Measurements from ENCODE around the gene FOXJ3.

Gene FOXJ3

DNA sequence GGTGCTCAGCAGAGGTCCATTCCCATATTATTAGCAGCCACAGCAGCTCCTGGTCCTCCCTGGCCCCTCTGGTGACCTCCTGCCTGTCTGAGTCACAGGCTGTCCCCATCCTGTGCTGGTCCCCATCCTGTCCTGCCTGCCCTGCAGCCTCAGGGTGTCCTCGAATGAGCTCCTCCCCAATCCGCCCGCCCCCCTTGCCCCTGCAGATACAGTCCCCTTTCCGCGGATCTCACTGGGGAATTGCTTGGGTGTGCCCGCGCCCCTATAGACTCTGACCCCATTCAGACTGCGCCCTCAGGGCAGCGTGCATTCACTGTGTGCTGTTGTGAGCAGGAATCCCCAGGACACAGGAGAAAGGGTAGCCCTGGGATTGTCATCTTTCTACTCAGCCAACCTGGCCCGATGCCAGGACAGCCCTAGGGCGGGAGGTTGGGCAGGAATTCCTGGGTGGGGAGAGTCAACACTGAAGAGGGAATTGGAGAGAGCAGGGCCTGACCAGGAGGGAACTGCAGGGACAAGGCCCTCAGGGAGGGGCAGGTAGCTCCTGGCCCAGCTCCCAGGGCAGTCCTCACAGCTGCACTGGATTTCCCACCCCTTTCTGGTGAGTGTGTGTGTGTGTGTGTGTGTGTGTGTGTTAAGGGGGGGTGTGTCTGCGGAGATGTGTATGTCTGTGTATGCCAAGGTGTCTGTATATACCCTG lies 169.4 kb downstream of the FOXJ3 start (continued):
- TF ChIP-seq ZNF394 (tag by site-specific recombination; IDR thresholded peaks at IDR 0.05; ENCODE audit: borderline replicate concordance) (no peak), PRDM1 (tag by site-specific recombination; IDR thresholded peaks at IDR 0.05) (0 out of 2 replicates have a peak, but pooled peaks have one; percentile 27), ZNF555 (tag by site-specific recombination; conservative IDR thresholded peaks at IDR 0.05) (no peak), ZBTB17 (tag by site-specific recombination; IDR thresholded peaks at IDR 0.05) (0 out of 2 replicates have a peak, but pooled peaks have one; percentile 42), ZNF792 (tag by site-specific recombination; IDR thresholded peaks at IDR 0.05) (0 out of 2 replicates have a peak, but pooled peaks have one; percentile 19), ZFHX2 (tag by site-specific recombination; conservative IDR thresholded peaks at IDR 0.05) (0 out of 2 replicates have a peak, but pooled peaks have one; percentile 14), MZF1 (tag by site-specific recombination; IDR thresholded peaks at IDR 0.05; ENCODE audit: borderline replicate concordance) (0 out of 2 replicates have a peak, but pooled peaks have one; percentile 38), OVOL3 (tag by site-specific recombination; IDR thresholded peaks at IDR 0.05) (no peak), ZNF585B (tag by site-specific recombination; IDR thresholded peaks at IDR 0.05) (no peak), ZBTB8A (tag by site-specific recombination; IDR thresholded peaks at IDR 0.05) (no peak), ZNF629 (tag by site-specific recombination; IDR thresholded peaks at IDR 0.05) (0 out of 2 replicates have a peak, but pooled peaks have one; percentile 28), SP7 (tag by site-specific recombination; IDR thresholded peaks at IDR 0.05) (peak; percentile 78; the same call in 1 of the 2 replicates), ZIC2 (tag by site-specific recombination; IDR thresholded peaks at IDR 0.05) (peak; percentile 80), KLF9 (tag by site-specific recombination; IDR thresholded peaks at IDR 0.05; ENCODE audit: low read depth) (peak; percentile 91), ZNF184 (tag by site-specific recombination; IDR thresholded peaks at IDR 0.05) (no peak), ZNF658 (tag by site-specific recombination; IDR thresholded peaks at IDR 0.05) (no peak), ZFP69B (tag by site-specific recombination; IDR thresholded peaks at IDR 0.05) (peak; percentile 53; the same call in 1 of the 2 replicates), ZNF10 (tag by site-specific recombination; IDR thresholded peaks at IDR 0.05) (no peak), ZNF561 (tag by site-specific recombination; IDR thresholded peaks at IDR 0.05; ENCODE audit: borderline replicate concordance) (0 out of 2 replicates have a peak, but pooled peaks have one; percentile 32)
- TF ChIP-seq, protein P1, sequence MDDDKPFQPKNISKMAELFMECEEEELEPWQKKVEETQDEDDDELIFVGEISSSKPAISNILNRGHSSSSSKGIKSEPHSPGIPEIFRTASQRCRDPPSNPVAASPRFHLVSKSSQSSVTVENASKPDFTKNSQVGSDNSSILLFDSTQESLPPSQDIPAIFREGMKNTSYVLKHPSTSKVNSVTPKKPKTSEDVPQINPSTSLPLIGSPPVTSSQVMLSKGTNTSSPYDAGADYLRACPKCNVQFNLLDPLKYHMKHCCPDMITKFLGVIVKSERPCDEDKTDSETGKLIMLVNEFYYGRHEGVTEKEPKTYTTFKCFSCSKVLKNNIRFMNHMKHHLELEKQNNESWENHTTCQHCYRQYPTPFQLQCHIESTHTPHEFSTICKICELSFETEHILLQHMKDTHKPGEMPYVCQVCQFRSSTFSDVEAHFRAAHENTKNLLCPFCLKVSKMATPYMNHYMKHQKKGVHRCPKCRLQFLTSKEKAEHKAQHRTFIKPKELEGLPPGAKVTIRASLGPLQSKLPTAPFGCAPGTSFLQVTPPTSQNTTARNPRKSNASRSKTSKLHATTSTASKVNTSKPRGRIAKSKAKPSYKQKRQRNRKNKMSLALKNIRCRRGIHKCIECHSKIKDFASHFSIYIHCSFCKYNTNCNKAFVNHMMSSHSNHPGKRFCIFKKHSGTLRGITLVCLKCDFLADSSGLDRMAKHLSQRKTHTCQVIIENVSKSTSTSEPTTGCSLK (tag by site-specific recombination; IDR thresholded peaks at IDR 0.05) = no peak
- TF ChIP-seq, protein P2, sequence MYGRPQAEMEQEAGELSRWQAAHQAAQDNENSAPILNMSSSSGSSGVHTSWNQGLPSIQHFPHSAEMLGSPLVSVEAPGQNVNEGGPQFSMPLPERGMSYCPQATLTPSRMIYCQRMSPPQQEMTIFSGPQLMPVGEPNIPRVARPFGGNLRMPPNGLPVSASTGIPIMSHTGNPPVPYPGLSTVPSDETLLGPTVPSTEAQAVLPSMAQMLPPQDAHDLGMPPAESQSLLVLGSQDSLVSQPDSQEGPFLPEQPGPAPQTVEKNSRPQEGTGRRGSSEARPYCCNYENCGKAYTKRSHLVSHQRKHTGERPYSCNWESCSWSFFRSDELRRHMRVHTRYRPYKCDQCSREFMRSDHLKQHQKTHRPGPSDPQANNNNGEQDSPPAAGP (tag by site-specific recombination; IDR thresholded peaks at IDR 0.05) = peak; percentile 99
- TF ChIP-seq, protein P3, sequence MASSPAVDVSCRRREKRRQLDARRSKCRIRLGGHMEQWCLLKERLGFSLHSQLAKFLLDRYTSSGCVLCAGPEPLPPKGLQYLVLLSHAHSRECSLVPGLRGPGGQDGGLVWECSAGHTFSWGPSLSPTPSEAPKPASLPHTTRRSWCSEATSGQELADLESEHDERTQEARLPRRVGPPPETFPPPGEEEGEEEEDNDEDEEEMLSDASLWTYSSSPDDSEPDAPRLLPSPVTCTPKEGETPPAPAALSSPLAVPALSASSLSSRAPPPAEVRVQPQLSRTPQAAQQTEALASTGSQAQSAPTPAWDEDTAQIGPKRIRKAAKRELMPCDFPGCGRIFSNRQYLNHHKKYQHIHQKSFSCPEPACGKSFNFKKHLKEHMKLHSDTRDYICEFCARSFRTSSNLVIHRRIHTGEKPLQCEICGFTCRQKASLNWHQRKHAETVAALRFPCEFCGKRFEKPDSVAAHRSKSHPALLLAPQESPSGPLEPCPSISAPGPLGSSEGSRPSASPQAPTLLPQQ (tag by site-specific recombination; IDR thresholded peaks at IDR 0.05) = peak; percentile 79; the same call in 1 of the 2 replicates
- TF ChIP-seq, protein P4, sequence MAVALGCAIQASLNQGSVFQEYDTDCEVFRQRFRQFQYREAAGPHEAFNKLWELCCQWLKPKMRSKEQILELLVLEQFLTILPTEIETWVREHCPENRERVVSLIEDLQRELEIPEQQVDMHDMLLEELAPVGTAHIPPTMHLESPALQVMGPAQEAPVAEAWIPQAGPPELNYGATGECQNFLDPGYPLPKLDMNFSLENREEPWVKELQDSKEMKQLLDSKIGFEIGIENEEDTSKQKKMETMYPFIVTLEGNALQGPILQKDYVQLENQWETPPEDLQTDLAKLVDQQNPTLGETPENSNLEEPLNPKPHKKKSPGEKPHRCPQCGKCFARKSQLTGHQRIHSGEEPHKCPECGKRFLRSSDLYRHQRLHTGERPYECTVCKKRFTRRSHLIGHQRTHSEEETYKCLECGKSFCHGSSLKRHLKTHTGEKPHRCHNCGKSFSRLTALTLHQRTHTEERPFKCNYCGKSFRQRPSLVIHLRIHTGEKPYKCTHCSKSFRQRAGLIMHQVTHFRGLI (tag by site-specific recombination; IDR thresholded peaks at IDR 0.05) = peak; percentile 47
- TF ChIP-seq, protein P5, sequence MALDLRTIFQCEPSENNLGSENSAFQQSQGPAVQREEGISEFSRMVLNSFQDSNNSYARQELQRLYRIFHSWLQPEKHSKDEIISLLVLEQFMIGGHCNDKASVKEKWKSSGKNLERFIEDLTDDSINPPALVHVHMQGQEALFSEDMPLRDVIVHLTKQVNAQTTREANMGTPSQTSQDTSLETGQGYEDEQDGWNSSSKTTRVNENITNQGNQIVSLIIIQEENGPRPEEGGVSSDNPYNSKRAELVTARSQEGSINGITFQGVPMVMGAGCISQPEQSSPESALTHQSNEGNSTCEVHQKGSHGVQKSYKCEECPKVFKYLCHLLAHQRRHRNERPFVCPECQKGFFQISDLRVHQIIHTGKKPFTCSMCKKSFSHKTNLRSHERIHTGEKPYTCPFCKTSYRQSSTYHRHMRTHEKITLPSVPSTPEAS (tag by site-specific recombination; IDR thresholded peaks at IDR 0.05) = peak; percentile 85
- TF ChIP-seq, protein P6, sequence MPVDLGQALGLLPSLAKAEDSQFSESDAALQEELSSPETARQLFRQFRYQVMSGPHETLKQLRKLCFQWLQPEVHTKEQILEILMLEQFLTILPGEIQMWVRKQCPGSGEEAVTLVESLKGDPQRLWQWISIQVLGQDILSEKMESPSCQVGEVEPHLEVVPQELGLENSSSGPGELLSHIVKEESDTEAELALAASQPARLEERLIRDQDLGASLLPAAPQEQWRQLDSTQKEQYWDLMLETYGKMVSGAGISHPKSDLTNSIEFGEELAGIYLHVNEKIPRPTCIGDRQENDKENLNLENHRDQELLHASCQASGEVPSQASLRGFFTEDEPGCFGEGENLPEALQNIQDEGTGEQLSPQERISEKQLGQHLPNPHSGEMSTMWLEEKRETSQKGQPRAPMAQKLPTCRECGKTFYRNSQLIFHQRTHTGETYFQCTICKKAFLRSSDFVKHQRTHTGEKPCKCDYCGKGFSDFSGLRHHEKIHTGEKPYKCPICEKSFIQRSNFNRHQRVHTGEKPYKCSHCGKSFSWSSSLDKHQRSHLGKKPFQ (tag by site-specific recombination; IDR thresholded peaks at IDR 0.05) = peak; percentile 72
- TF ChIP-seq, protein P7, sequence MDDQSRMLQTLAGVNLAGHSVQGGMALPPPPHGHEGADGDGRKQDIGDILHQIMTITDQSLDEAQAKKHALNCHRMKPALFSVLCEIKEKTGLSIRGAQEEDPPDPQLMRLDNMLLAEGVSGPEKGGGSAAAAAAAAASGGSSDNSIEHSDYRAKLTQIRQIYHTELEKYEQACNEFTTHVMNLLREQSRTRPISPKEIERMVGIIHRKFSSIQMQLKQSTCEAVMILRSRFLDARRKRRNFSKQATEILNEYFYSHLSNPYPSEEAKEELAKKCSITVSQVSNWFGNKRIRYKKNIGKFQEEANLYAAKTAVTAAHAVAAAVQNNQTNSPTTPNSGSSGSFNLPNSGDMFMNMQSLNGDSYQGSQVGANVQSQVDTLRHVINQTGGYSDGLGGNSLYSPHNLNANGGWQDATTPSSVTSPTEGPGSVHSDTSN (CRISPR knock-in tag; IDR thresholded peaks at IDR 0.05) = no peak
- TF ChIP-seq, protein P8, sequence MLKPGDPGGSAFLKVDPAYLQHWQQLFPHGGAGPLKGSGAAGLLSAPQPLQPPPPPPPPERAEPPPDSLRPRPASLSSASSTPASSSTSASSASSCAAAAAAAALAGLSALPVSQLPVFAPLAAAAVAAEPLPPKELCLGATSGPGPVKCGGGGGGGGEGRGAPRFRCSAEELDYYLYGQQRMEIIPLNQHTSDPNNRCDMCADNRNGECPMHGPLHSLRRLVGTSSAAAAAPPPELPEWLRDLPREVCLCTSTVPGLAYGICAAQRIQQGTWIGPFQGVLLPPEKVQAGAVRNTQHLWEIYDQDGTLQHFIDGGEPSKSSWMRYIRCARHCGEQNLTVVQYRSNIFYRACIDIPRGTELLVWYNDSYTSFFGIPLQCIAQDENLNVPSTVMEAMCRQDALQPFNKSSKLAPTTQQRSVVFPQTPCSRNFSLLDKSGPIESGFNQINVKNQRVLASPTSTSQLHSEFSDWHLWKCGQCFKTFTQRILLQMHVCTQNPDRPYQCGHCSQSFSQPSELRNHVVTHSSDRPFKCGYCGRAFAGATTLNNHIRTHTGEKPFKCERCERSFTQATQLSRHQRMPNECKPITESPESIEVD (tag by site-specific recombination; IDR thresholded peaks at IDR 0.05) = no peak

All from HEK293 (cell line).